ENCODE measurements around the gene ANHX.

DNA sequence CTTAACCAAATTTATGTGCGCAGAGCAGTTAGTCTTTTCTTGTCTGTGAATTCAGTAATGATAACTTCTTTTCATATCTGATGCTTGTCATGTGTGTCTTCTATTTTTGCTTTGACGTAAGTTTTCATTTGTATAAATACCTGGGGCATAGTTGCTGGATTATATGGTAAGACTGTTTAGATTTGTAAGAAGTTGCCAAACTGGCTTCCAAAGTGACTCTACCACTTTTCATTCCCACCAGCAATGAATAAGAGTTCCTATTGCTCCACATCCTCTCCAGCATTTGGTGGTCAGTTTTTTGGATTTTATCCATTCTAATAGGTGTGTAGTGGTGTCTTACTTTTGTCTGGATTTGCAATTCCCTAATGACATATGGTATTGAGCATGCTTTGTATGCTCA is 45.5 kb downstream of the ANHX start:
- TF ChIP-seq, protein P1, sequence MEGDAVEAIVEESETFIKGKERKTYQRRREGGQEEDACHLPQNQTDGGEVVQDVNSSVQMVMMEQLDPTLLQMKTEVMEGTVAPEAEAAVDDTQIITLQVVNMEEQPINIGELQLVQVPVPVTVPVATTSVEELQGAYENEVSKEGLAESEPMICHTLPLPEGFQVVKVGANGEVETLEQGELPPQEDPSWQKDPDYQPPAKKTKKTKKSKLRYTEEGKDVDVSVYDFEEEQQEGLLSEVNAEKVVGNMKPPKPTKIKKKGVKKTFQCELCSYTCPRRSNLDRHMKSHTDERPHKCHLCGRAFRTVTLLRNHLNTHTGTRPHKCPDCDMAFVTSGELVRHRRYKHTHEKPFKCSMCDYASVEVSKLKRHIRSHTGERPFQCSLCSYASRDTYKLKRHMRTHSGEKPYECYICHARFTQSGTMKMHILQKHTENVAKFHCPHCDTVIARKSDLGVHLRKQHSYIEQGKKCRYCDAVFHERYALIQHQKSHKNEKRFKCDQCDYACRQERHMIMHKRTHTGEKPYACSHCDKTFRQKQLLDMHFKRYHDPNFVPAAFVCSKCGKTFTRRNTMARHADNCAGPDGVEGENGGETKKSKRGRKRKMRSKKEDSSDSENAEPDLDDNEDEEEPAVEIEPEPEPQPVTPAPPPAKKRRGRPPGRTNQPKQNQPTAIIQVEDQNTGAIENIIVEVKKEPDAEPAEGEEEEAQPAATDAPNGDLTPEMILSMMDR (IDR thresholded peaks at IDR 0.05) = no peak
- TF ChIP-seq POLR2A (IDR thresholded peaks at IDR 0.05) = no peak
